Omental fat pad (tissue), 4 donors: ENCODE measurements around the gene SMIM7. TPM values are rescaled to one million over a fixed set of nuclear protein-coding genes. Genes with fewer than 3 reads are reported as not detected.

Source experiments
- ATAC-seq: fragments of 150-250 bp; one replicate; pipeline ENCODE4 v1.9.1; 2016; ENCODE audit warnings: mild to moderate bottlenecking, moderate library complexity; ENCODE audit not compliant: low FRiP score
- DNase-seq: peaks from one replicate; pipeline ENCODE4 v3.0.0-alpha.2; 2019; ENCODE audit warnings: low spot score
- CTCF ChIP-seq, 3 donors: fragments of 450-650 bp; IDR thresholded peaks; one replicate each; pipeline ENCODE4 v1.5.1; 2016 to 2017; ENCODE audit warnings: antibody characterized with exemption in 3 of 3, mild to moderate bottlenecking in 3 of 3, moderate library complexity in 2 of 3
- total RNA-seq, 4 donors: library from RNA; depleted of rRNA; stranded (reverse); fragments of >200 nt; gene quantifications; one replicate each; pipeline ENCODE4 v1.1.0, GENCODE V29; 2016

Gene SMIM7
- 100 to 1,000 TPM in 3 of 4 donors, 10 to 100 TPM in 1; 86.8 to 128 (median 123) TPM for total RNA-seq

GRCh38 chr19:16659832-16660708 is at the start of gene SMIM7:
TSS of gene SMIM7 (minus strand) at chr19:16660144. CDS start at chr19:16660110, 34 bp downstream.
- no peak for TF ChIP-seq CTCF (IDR thresholded peaks at IDR 0.05)
- DNase-seq (peak; percentile 85), ATAC-seq (peak; percentile 100)

- no peak for DNase-seq
- no peak for ATAC-seq
- no peak for TF ChIP-seq CTCF (IDR thresholded peaks at IDR 0.05)
These were observed 43.7 kb upstream of the SMIM7 start for GRCh38 chr19:16703677-16704076.

GRCh38 chr19:16702123-16702522 is 42.2 kb upstream of the SMIM7 start:
- ATAC-seq, result no peak
- no peak for TF ChIP-seq CTCF (IDR thresholded peaks at IDR 0.05)
- no peak for DNase-seq

- ATAC-seq (no peak), DNase-seq (no peak)
- no peak for TF ChIP-seq CTCF (IDR thresholded peaks at IDR 0.05)
These were observed 39.0 kb upstream of the SMIM7 start for GRCh38 chr19:16698914-16699313.

GRCh38 chr19:16688084-16688483 is 28.1 kb upstream of the SMIM7 start:
- no peak for DNase-seq
- no peak for ATAC-seq
- TF ChIP-seq CTCF (IDR thresholded peaks at IDR 0.05), result no peak

GRCh38 chr19:16684216-16684615 is 24.3 kb upstream of the SMIM7 start:
- no peak for ATAC-seq
- no peak for TF ChIP-seq CTCF (IDR thresholded peaks at IDR 0.05)
- DNase-seq, result no peak

- no peak for TF ChIP-seq CTCF (IDR thresholded peaks at IDR 0.05)
- ATAC-seq (no peak), DNase-seq (no peak)
These were observed 22.6 kb upstream of the SMIM7 start for GRCh38 chr19:16682539-16682938.
